Measurements from ENCODE around the gene APP. TPM values are rescaled to one million over a fixed set of nuclear protein-coding genes. Genes with fewer than 3 reads are reported as not detected.

The APP gene
- total RNA-seq, 1 experiment from 2014 or later = 560 TPM

DNA sequence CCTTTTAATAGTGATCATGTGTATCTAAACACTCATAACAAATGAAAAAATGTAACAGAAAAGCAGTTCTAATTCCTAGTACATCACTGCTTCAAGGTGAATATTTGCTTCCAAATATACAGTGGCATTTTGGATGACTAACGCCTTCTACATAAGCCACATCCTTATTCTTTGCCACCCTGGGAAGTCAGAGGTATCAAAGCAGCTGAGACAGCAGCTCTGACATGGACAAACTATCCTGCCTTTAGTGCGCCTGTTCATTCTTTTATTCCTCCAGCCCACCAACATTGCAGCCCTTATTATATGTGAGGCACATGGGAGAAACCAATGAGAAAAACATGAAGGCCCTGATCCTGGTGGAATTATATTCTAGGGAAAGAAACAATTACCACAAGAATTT lies 183.0 kb downstream of the APP start:
- ATAC-seq (no peak), DNase-seq (ENCODE audit: low spot score) (no peak)
- CTCF ChIA-PET = interaction anchor here (0.6 kb wide), 2 partner anchors 293 to 332 kb away, joined by 3 read pairs; no protein-coding TSS in a partner anchor
- TF ChIP-seq ZNF232 (CRISPR knock-in tag; IDR thresholded peaks at IDR 0.05) = no peak
- no peak for TF ChIP-seq TCF7 (CRISPR knock-in tag; IDR thresholded peaks at IDR 0.05; ENCODE audit: low read depth)
- TF ChIP-seq, protein P1, sequence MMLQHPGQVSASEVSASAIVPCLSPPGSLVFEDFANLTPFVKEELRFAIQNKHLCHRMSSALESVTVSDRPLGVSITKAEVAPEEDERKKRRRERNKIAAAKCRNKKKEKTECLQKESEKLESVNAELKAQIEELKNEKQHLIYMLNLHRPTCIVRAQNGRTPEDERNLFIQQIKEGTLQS (CRISPR knock-in tag; conservative IDR thresholded peaks at IDR 0.05) = no peak
- TF ChIP-seq, protein P2, sequence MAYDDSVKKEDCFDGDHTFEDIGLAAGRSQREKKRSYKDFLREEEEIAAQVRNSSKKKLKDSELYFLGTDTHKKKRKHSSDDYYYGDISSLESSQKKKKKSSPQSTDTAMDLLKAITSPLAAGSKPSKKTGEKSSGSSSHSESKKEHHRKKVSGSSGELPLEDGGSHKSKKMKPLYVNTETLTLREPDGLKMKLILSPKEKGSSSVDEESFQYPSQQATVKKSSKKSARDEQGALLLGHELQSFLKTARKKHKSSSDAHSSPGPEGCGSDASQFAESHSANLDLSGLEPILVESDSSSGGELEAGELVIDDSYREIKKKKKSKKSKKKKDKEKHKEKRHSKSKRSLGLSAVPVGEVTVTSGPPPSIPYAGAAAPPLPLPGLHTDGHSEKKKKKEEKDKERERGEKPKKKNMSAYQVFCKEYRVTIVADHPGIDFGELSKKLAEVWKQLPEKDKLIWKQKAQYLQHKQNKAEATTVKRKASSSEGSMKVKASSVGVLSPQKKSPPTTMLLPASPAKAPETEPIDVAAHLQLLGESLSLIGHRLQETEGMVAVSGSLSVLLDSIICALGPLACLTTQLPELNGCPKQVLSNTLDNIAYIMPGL (CRISPR knock-in tag; IDR thresholded peaks at IDR 0.05) = no peak
- no peak overlapping the region for H3K4me3 Mint-ChIP-seq
- peaks cover 64% of the 10 kb centered on the region for H3K4me1 Mint-ChIP-seq
- POLR2A ChIA-PET = no interaction called here
- no peaks in the 10 kb centered on the region for H3K27me3 Mint-ChIP-seq (ENCODE audit: low read depth)
- H3K27ac Mint-ChIP-seq = peak overlapping the region; percentile 81
- peaks cover 19% of the 10 kb centered on the region for H3K36me3 Mint-ChIP-seq
- no peaks in the 10 kb centered on the region for H3K9me3 Mint-ChIP-seq

DNA sequence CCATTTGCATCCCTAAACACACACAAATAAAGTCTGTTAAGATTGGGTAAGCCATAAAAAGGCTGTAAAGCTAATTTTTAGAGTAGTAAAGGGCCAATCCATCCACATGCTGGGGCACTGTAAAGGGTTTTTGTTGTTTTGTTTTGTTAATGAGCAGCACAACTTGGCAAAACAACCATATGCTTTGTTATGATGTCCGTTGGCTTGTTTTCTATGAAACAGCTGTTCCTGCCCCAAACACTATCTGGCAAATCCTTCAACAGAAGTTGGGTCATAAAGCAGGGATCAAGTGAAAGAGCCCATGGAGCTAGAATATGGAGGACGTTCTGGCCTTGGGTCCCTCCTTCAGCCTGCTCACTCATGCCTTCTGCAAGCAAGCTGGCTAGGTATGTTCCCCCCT lies 183.6 kb downstream of the APP start:
- Mint-ChIP-seq H3K27ac (peak overlapping the region; percentile 81; the same call in 1 of the 2 replicates), H3K4me3 (no peak overlapping the region), H3K27me3 (ENCODE audit: low read depth) (no peaks in the 10 kb centered on the region), H3K4me1 (peaks cover 65% of the 10 kb centered on the region), H3K9me3 (no peaks in the 10 kb centered on the region), H3K36me3 (peaks cover 24% of the 10 kb centered on the region)
- ATAC-seq (no peak; the same call in 1 of the 2 replicates), DNase-seq (ENCODE audit: low spot score) (no peak)
- POLR2A ChIA-PET = no interaction called here
- CTCF ChIA-PET = interaction anchor here (0.6 kb wide), 1 partner anchor 331 kb away, joined by 3 read pairs; no protein-coding TSS in a partner anchor
- TF ChIP-seq SP1 (CRISPR knock-in tag; conservative IDR thresholded peaks at IDR 0.05) = no peak
- TF ChIP-seq NR3C1 (CRISPR knock-in tag; conservative IDR thresholded peaks at IDR 0.05; ENCODE audit: low read depth) = no peak
- no peak for TF ChIP-seq NFYB (CRISPR knock-in tag; conservative IDR thresholded peaks at IDR 0.05; ENCODE audit: low read depth)
- TF ChIP-seq, protein P3, sequence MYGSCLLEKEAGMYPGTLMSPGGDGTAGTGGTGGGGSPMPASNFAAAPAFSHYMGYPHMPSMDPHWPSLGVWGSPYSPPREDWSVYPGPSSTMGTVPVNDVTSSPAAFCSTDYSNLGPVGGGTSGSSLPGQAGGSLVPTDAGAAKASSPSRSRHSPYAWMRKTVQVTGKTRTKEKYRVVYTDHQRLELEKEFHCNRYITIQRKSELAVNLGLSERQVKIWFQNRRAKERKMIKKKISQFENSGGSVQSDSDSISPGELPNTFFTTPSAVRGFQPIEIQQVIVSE (CRISPR knock-in tag; IDR thresholded peaks at IDR 0.05; ENCODE audit: borderline replicate concordance) = no peak
- no peak for TF ChIP-seq MYBL2 (CRISPR knock-in tag; IDR thresholded peaks at IDR 0.05)
- TF ChIP-seq, protein P4, sequence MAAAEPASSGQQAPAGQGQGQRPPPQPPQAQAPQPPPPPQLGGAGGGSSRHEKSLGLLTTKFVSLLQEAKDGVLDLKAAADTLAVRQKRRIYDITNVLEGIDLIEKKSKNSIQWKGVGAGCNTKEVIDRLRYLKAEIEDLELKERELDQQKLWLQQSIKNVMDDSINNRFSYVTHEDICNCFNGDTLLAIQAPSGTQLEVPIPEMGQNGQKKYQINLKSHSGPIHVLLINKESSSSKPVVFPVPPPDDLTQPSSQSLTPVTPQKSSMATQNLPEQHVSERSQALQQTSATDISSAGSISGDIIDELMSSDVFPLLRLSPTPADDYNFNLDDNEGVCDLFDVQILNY (CRISPR knock-in tag; IDR thresholded peaks at IDR 0.05) = no peak
- no peak for TF ChIP-seq TEAD4 (CRISPR knock-in tag; IDR thresholded peaks at IDR 0.05)
- TF ChIP-seq, protein P5, sequence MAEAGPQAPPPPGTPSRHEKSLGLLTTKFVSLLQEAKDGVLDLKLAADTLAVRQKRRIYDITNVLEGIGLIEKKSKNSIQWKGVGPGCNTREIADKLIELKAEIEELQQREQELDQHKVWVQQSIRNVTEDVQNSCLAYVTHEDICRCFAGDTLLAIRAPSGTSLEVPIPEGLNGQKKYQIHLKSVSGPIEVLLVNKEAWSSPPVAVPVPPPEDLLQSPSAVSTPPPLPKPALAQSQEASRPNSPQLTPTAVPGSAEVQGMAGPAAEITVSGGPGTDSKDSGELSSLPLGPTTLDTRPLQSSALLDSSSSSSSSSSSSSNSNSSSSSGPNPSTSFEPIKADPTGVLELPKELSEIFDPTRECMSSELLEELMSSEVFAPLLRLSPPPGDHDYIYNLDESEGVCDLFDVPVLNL (CRISPR knock-in tag; IDR thresholded peaks at IDR 0.05; ENCODE audit: borderline replicate concordance, low read depth) = no peak
- TF ChIP-seq, protein P6, sequence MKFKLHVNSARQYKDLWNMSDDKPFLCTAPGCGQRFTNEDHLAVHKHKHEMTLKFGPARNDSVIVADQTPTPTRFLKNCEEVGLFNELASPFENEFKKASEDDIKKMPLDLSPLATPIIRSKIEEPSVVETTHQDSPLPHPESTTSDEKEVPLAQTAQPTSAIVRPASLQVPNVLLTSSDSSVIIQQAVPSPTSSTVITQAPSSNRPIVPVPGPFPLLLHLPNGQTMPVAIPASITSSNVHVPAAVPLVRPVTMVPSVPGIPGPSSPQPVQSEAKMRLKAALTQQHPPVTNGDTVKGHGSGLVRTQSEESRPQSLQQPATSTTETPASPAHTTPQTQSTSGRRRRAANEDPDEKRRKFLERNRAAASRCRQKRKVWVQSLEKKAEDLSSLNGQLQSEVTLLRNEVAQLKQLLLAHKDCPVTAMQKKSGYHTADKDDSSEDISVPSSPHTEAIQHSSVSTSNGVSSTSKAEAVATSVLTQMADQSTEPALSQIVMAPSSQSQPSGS (CRISPR knock-in tag; IDR thresholded peaks at IDR 0.05; ENCODE audit: borderline replicate concordance, low read depth) = no peak
- no peak for TF ChIP-seq ZMAT4 (CRISPR knock-in tag; IDR thresholded peaks at IDR 0.05)
- TF ChIP-seq CREB1 (CRISPR knock-in tag; IDR thresholded peaks at IDR 0.05) = no peak
- TF ChIP-seq MXD4 (CRISPR knock-in tag; IDR thresholded peaks at IDR 0.05; ENCODE audit: borderline replicate concordance) = no peak
- TF ChIP-seq NFE2L1 (CRISPR knock-in tag; IDR thresholded peaks at IDR 0.05) = no peak
- no peak for TF ChIP-seq ETV6 (CRISPR knock-in tag; IDR thresholded peaks at IDR 0.05)
- no peak for TF ChIP-seq ATF1 (CRISPR knock-in tag; IDR thresholded peaks at IDR 0.05)
- no peak for TF ChIP-seq PRRX2 (CRISPR knock-in tag; IDR thresholded peaks at IDR 0.05)
- TF ChIP-seq HMGA2 (CRISPR knock-in tag; IDR thresholded peaks at IDR 0.05) = no peak
